GM12878 (cell line): Measurements from ENCODE around the gene ALMS1.

Experiments
- CHD2 ChIP-seq: IDR thresholded peaks from 2 replicates; pipeline ENCODE4 v1.6.1; 2011; ENCODE audit warnings: low read depth, low read length, improper control_type of control experiment, borderline replicate concordance
- CTCF ChIP-seq, 3 experiments: IDR thresholded peaks in 2 of 3; conservative IDR thresholded peaks in 1 of 3; 2 replicates each; pipeline ENCODE4 v1.5.1; 2011; ENCODE audit warnings: low read depth in 3 of 3, low read length in 3 of 3, mild to moderate bottlenecking in 3 of 3, control low read depth in 2 of 3, moderate library complexity in 2 of 3, inconsistent platforms in 1 of 3, mixed read lengths in 1 of 3; ENCODE audit not compliant: control insufficient read depth in 2 of 3, insufficient read depth in 1 of 3; ENCODE audit errors: extremely low read depth in 1 of 3
- EGR1 ChIP-seq, 2 experiments: IDR thresholded peaks; 1 replicate in 1 of 2; 2 replicates in 1 of 2; pipeline ENCODE4 v1.6.1; 2011 to 2012; ENCODE audit warnings: low read depth in 2 of 2, low read length in 2 of 2, borderline replicate concordance in 1 of 2, mild to moderate bottlenecking in 1 of 2, moderate library complexity in 1 of 2
- JUND ChIP-seq: IDR thresholded peaks from 2 replicates; pipeline ENCODE4 v1.6.1; 2012; ENCODE audit warnings: low read depth, mild to moderate bottlenecking, low read length, improper control_type of control experiment, moderate library complexity
- MAX ChIP-seq: IDR thresholded peaks from 2 replicates; pipeline ENCODE4 v1.6.1; 2012; ENCODE audit warnings: low read depth, low read length, improper control_type of control experiment
- POLR2A ChIP-seq: IDR thresholded peaks from 2 replicates; pipeline ENCODE4 v1.6.1; 2011; ENCODE audit warnings: low read depth, mild to moderate bottlenecking, low read length
- RAD21 ChIP-seq: IDR thresholded peaks from 2 replicates; pipeline ENCODE4 v1.6.1; 2011; ENCODE audit warnings: mild to moderate bottlenecking, low read depth, low read length, moderate library complexity; ENCODE audit not compliant: insufficient read depth
- REST ChIP-seq: IDR thresholded peaks from 2 replicates; pipeline ENCODE4 v1.6.1; 2012; ENCODE audit warnings: mild to moderate bottlenecking, low read depth, low read length
- SMAD1 ChIP-seq: fragments of 450-650 bp; IDR thresholded peaks from 2 replicates; pipeline ENCODE4 v1.6.1; 2018; ENCODE audit warnings: mild to moderate bottlenecking, low read depth; ENCODE audit not compliant: partially characterized antibody
- STAT1 ChIP-seq: fragments of 450-650 bp; conservative IDR thresholded peaks from 2 replicates; pipeline ENCODE4 v1.6.1; 2014; ENCODE audit warnings: antibody characterized with exemption, mild to moderate bottlenecking

- TF ChIP-seq CTCF (IDR thresholded peaks at IDR 0.05 in 2 of 3, conservative IDR thresholded peaks at IDR 0.05 in 1 of 3; ENCODE audit: control insufficient read depth in 2 of 3, extremely low read depth in 1 of 3, insufficient read depth in 1 of 3, low read depth in 3 of 3, low read length in 3 of 3) = no peak
- TF ChIP-seq MAX = no peak
- no peak for TF ChIP-seq CHD2
- no peak for TF ChIP-seq EGR1 (IDR thresholded peaks at IDR 0.05; ENCODE audit: borderline replicate concordance in 1 of 2, low read depth in 2 of 2, low read length in 2 of 2)
- no peak for TF ChIP-seq REST
- no peak for TF ChIP-seq JUND
- no peak for TF ChIP-seq STAT1
- TF ChIP-seq SMAD1 = no peak
- TF ChIP-seq RAD21 = no peak
- TF ChIP-seq POLR2A = no peak
Observed at GRCh38 chr2:73418343-73418742, 32.7 kb downstream of the ALMS1 start.
